ENCODE data around the gene ACAA1.

ACAA1 gene

DNA sequence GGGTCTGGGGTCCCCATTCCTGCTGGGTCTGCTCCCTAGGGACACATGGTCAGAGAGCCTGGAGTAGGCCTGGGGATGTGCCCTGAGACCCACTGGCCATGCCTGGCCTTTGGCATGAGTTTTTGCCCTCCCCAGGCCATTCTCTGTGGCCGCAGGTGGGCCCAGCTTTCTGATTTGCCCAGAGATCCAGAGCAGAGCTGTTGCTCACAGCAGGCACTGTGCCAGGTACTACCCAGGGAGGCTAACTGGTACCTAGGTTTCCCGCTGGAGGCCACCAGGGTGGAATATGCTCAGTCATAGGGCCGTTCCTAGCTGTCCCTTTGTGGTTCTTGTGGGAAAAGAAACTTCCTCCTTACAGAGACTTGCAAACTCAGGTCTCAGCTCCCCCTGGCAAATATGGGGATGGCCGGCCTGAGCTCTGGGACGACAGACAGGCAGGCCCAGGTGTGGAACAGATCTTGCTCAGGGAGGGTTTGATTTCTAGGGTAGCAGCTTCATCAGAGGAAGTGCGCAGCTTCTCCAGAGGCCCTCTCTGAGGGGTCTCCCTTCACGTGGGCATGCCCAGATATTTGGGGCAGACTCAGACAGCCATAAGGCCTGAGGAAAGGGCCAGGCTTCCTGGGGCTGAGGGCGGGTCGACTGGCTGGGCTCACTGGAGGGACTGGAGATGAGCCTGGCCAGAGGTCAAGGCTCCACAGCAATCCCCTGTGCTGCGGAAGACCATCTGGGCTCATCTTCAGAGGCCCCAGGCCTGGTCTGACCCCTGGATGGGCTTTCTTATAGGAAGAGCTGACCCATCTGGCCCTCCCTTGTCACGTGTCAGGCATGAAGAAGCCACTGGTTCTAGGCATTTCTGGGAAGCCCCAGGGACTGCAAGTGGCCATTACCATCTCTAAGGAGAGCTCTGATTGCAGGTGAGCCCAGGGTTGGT lies 28.0 kb downstream of the ACAA1 start:
- TF ChIP-seq, protein P1, sequence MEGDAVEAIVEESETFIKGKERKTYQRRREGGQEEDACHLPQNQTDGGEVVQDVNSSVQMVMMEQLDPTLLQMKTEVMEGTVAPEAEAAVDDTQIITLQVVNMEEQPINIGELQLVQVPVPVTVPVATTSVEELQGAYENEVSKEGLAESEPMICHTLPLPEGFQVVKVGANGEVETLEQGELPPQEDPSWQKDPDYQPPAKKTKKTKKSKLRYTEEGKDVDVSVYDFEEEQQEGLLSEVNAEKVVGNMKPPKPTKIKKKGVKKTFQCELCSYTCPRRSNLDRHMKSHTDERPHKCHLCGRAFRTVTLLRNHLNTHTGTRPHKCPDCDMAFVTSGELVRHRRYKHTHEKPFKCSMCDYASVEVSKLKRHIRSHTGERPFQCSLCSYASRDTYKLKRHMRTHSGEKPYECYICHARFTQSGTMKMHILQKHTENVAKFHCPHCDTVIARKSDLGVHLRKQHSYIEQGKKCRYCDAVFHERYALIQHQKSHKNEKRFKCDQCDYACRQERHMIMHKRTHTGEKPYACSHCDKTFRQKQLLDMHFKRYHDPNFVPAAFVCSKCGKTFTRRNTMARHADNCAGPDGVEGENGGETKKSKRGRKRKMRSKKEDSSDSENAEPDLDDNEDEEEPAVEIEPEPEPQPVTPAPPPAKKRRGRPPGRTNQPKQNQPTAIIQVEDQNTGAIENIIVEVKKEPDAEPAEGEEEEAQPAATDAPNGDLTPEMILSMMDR (IDR thresholded peaks at IDR 0.05), result no peak
- Mint-ChIP-seq H3K4me1 (no peaks in the 10 kb centered on the region), H3K9me3 (peaks cover 17% of the 10 kb centered on the region), H3K27ac (no peak overlapping the region), H3K4me3 (no peak overlapping the region), H3K36me3 (ENCODE audit: low read depth) (no peaks in the 10 kb centered on the region), H3K27me3 (ENCODE audit: low read depth, poor library complexity) (peaks cover 5% of the 10 kb centered on the region)
- DNase-seq, result no peak

GRCh38 chr3:38107911-38108648 lies 28.8 kb downstream of the ACAA1 start:
- Mint-ChIP-seq H3K4me1 (no peaks in the 10 kb centered on the region), H3K9me3 (peaks cover 21% of the 10 kb centered on the region), H3K27ac (no peak overlapping the region)

DNA sequence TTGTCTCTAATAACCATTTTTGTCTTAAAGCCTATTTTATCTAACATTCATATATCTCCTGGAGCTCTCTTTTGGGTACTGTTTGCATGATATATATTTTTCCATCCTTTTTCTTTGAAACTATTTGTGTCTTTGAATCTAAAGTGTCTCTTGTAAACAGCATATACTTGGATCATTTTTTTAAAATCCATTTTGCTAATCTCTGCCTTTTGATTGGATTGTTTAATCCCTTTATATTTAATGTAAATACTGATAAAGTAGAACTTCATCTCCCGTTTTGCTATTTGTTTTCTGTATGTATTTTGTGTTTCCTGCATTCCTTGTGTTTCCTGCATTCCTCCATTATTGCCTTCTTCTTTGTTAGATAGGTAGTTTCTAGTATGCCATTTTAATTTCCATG lies 31.4 kb downstream of the ACAA1 start:
- Mint-ChIP-seq H3K4me3 (no peak overlapping the region), H3K27ac (no peak overlapping the region), H3K27me3 (ENCODE audit: low read depth, poor library complexity) (peaks cover 9% of the 10 kb centered on the region), H3K4me1 (peaks cover 7% of the 10 kb centered on the region), H3K36me3 (ENCODE audit: low read depth) (no peaks in the 10 kb centered on the region), H3K9me3 (peaks cover 21% of the 10 kb centered on the region)
- no peak for DNase-seq
- TF ChIP-seq, protein P1 (IDR thresholded peaks at IDR 0.05), result no peak

More at GRCh38 chr3:38107911-38108648, 28.8 kb downstream of the ACAA1 start:
- Mint-ChIP-seq H3K4me3 (no peak overlapping the region), H3K36me3 (ENCODE audit: low read depth) (no peaks in the 10 kb centered on the region), H3K27me3 (ENCODE audit: low read depth, poor library complexity) (peaks cover 5% of the 10 kb centered on the region)
- TF ChIP-seq, protein P1 (IDR thresholded peaks at IDR 0.05), result no peak
- DNase-seq, result no peak

DNA sequence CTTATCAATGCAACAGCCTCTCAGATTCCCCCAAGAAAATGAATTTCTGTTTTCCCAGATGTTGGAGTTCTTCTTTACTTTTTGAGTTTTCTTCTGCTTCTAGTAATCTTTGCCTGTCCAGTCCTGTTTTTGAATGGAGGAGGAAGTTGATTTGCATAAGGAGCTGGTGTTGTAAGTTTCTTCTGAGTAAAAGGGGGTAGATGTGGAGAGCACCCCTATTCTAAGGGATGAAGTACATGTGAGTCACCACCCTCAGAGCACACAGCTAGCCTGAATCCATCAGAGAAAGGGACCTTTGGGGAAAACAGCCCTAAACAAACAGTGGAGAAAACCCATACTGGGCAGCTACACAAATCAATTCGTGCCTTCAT lies 34.5 kb downstream of the ACAA1 start:
- Mint-ChIP-seq H3K36me3 (ENCODE audit: low read depth) (no peaks in the 10 kb centered on the region), H3K4me1 (peaks cover 23% of the 10 kb centered on the region), H3K27me3 (ENCODE audit: low read depth, poor library complexity) (peaks cover 14% of the 10 kb centered on the region), H3K27ac (no peak overlapping the region), H3K9me3 (peaks cover 21% of the 10 kb centered on the region), H3K4me3 (no peak overlapping the region)
- TF ChIP-seq, protein P1 (IDR thresholded peaks at IDR 0.05), result no peak
- DNase-seq, result no peak

DNA sequence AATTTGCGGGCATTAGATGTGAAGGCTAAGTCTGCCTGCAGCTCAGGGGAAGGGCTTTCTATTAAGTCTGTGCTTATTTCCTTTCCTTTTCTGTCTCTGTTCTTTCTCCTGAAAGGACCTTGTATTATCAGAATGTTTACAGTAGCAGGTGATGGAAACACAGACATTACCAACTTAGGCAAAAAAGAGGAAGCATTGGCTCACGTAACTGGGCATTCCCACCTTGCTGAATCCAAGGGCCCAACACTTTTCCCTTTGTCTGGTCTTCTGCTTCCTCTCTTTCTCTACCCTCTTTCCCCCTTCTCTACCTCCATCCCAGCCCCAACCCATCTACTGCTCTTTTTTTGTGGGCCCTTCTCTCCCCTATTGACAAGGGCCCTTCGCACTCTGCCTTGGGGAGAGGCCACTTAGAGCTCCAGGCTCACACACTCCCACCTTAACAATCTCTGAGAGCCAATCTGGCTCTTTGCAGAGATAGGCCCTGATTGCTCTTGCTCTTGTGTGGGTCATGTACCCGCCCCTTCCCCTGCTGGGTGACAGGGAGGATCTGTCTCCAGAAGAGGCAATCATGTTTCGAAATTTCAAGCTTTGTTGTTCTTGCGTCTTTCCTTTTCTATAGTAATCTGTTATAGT lies 35.0 kb downstream of the ACAA1 start:
- Mint-ChIP-seq H3K4me3 (no peak overlapping the region), H3K27ac (no peak overlapping the region), H3K4me1 (peaks cover 23% of the 10 kb centered on the region), H3K36me3 (ENCODE audit: low read depth) (no peaks in the 10 kb centered on the region), H3K9me3 (peaks cover 21% of the 10 kb centered on the region), H3K27me3 (ENCODE audit: low read depth, poor library complexity) (peaks cover 17% of the 10 kb centered on the region)
- TF ChIP-seq, protein P1 (IDR thresholded peaks at IDR 0.05), result no peak
- no peak for DNase-seq

Data from nephron progenitor cell (in vitro differentiated cells).